Smooth muscle cell (in vitro differentiated cells): ENCODE results near the gene UBASH3B. TPM values are rescaled to one million over a fixed set of nuclear protein-coding genes. Genes with fewer than 3 reads are reported as not detected.

ENCODE experiments used
- DNase-seq: peaks from one replicate; lab custom pipeline; 2025; ENCODE audit not compliant: unreplicated experiment; lab: John Stamatoyannopoulos, UW
- H2AFZ ChIP-seq: fragments of 200-600 bp; sonication (generic); 2 replicates; pipeline ENCODE4 v1.6.0; 2016; ENCODE audit warnings: antibody characterized with exemption, low read depth, mild to moderate bottlenecking
- H3F3A ChIP-seq: fragments of 200-600 bp; sonication (generic); 2 replicates; pipeline ENCODE4 v1.6.0; 2017; ENCODE audit warnings: antibody characterized with exemption, low read depth
- H3K27ac ChIP-seq: fragments of 200-600 bp; sonication (generic); 2 replicates; pipeline ENCODE4 v1.5.1; 2016; ENCODE audit warnings: low read depth, mild to moderate bottlenecking
- H3K27me3 ChIP-seq: fragments of 200-600 bp; sonication (generic); 2 replicates; pipeline ENCODE4 v1.6.1; 2016; ENCODE audit warnings: low read depth, mild to moderate bottlenecking
- H3K36me3 ChIP-seq: fragments of 200-600 bp; sonication (generic); 2 replicates; pipeline ENCODE4 v1.5.1; 2016; ENCODE audit warnings: low read depth
- H3K4me1 ChIP-seq: fragments of 200-600 bp; sonication (generic); 2 replicates; pipeline ENCODE4 v1.5.1; 2016; ENCODE audit warnings: low read depth
- H3K4me2 ChIP-seq: fragments of 200-600 bp; sonication (generic); 2 replicates; pipeline ENCODE4 v1.6.0; 2016; ENCODE audit warnings: mild to moderate bottlenecking
- H3K4me3 ChIP-seq: fragments of 200-600 bp; sonication (generic); 2 replicates; pipeline ENCODE4 v1.5.1; 2016; ENCODE audit warnings: mild to moderate bottlenecking
- H3K79me2 ChIP-seq: fragments of 200-600 bp; sonication (generic); 2 replicates; pipeline ENCODE4 v1.6.0; 2016; ENCODE audit warnings: low read depth, mild to moderate bottlenecking
- H3K9ac ChIP-seq: fragments of 200-600 bp; sonication (generic); 2 replicates; pipeline ENCODE4 v1.6.0; 2016; ENCODE audit warnings: low read depth
- H3K9me3 ChIP-seq: fragments of 200-600 bp; sonication (generic); replicated peaks from 2 replicates; pipeline ENCODE4 v1.5.1; 2016; ENCODE audit warnings: low read depth
- H4K20me1 ChIP-seq: fragments of 200-600 bp; sonication (generic); 2 replicates; pipeline ENCODE4 v1.6.0; 2016; ENCODE audit warnings: low read depth
- WGBS: methylation state at CpG from one replicate; pipeline ENCODE4 v1.1.7; 2016; ENCODE audit warnings: low lambda C conversion rate; 5-methylcytosine and 5-hydroxymethylcytosine counted together
- polyA plus RNA-seq: library from polyadenylated mRNA; unstranded; fragments of >200 nt; fragmentation: Nextera tagmentation; extraction: Ambion mirVana; gene quantifications from 2 replicates; pipeline ENCODE4 v1.2.1, GENCODE V29; 2016
- total RNA-seq: library from RNA; depleted of rRNA; stranded (reverse); fragments of >200 nt; gene quantifications from 2 replicates; pipeline ENCODE4 v1.2.3, GENCODE V29; 2014
- TF ChIP-seq, protein P1 (sequence below): fragments of 200-600 bp; sonication (generic); IDR thresholded peaks from 2 replicates; pipeline ENCODE4 v1.5.1; 2017; ENCODE audit warnings: borderline replicate concordance, mild to moderate bottlenecking, antibody characterized with exemption; ENCODE audit not compliant: insufficient read depth, poor library complexity, severe bottlenecking

Gene UBASH3B
- total and polyA plus RNA-seq, 2 experiments from 2014 or later: 15.8 to 30.5 TPM

GRCh38 chr11:122686111-122686510 is 30.6 kb downstream of the UBASH3B start:
- H3K27ac ChIP-seq: peak overlapping the region; percentile 90
- no peak overlapping the region for H2AFZ ChIP-seq
- H4K20me1 ChIP-seq: peaks cover 10% of the 10 kb centered on the region
- H3K4me1 ChIP-seq: peaks cover 6% of the 10 kb centered on the region
- H3K9ac ChIP-seq: peak overlapping the region; percentile 27
- peaks cover 41% of the 10 kb centered on the region for H3K79me2 ChIP-seq
- H3K27me3 ChIP-seq: no peaks in the 10 kb centered on the region
- no peaks in the 10 kb centered on the region for H3K36me3 ChIP-seq
- 47% methylated on average over 8 of the region's 8 CpGs for WGBS
- no peak overlapping the region for H3K4me3 ChIP-seq
- DNase-seq: no peak
- TF ChIP-seq, protein P1, sequence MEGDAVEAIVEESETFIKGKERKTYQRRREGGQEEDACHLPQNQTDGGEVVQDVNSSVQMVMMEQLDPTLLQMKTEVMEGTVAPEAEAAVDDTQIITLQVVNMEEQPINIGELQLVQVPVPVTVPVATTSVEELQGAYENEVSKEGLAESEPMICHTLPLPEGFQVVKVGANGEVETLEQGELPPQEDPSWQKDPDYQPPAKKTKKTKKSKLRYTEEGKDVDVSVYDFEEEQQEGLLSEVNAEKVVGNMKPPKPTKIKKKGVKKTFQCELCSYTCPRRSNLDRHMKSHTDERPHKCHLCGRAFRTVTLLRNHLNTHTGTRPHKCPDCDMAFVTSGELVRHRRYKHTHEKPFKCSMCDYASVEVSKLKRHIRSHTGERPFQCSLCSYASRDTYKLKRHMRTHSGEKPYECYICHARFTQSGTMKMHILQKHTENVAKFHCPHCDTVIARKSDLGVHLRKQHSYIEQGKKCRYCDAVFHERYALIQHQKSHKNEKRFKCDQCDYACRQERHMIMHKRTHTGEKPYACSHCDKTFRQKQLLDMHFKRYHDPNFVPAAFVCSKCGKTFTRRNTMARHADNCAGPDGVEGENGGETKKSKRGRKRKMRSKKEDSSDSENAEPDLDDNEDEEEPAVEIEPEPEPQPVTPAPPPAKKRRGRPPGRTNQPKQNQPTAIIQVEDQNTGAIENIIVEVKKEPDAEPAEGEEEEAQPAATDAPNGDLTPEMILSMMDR: no peak
- peaks cover 19% of the 10 kb centered on the region for H3F3A ChIP-seq
- no peaks in the 10 kb centered on the region for H3K9me3 ChIP-seq
- peak overlapping the region; percentile 18 for H3K4me2 ChIP-seq

DNA sequence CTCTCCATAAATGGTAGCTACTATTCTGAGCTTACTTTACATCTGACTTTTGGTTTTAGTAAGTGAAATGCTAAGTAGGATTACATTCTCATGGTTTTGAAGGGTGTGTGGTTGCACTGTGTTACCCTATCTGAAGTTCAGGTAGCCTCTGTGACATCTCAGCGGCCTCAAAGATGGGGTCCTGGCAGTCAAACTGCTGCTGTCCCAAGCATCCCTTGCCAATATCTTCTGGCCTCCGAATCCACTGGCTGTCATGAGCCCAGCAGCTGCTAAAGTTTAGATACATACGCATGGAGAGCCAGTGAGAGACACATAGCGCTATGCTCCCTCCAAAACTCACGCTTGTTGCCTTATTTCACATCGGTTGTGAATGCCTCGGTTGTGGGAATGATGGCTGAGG is 34.9 kb downstream of the UBASH3B start:
- no peaks in the 10 kb centered on the region for H3K9me3 ChIP-seq
- H2AFZ ChIP-seq: no peak overlapping the region
- no peak overlapping the region for H3K27ac ChIP-seq
- H3K79me2 ChIP-seq: peaks cover 42% of the 10 kb centered on the region
- no peaks in the 10 kb centered on the region for H3K36me3 ChIP-seq
- DNase-seq: no peak
- TF ChIP-seq, protein P1: no peak
- H3K9ac ChIP-seq: no peak overlapping the region
- no peak overlapping the region for H3K4me3 ChIP-seq
- H3K4me1 ChIP-seq: peaks cover 15% of the 10 kb centered on the region
- peaks cover 17% of the 10 kb centered on the region for H3F3A ChIP-seq
- H4K20me1 ChIP-seq: peaks cover 12% of the 10 kb centered on the region
- peak overlapping the region; percentile 62 for H3K4me2 ChIP-seq
- WGBS: 94% methylated on average over 7 of the region's 7 CpGs
- H3K27me3 ChIP-seq: no peaks in the 10 kb centered on the region

DNA sequence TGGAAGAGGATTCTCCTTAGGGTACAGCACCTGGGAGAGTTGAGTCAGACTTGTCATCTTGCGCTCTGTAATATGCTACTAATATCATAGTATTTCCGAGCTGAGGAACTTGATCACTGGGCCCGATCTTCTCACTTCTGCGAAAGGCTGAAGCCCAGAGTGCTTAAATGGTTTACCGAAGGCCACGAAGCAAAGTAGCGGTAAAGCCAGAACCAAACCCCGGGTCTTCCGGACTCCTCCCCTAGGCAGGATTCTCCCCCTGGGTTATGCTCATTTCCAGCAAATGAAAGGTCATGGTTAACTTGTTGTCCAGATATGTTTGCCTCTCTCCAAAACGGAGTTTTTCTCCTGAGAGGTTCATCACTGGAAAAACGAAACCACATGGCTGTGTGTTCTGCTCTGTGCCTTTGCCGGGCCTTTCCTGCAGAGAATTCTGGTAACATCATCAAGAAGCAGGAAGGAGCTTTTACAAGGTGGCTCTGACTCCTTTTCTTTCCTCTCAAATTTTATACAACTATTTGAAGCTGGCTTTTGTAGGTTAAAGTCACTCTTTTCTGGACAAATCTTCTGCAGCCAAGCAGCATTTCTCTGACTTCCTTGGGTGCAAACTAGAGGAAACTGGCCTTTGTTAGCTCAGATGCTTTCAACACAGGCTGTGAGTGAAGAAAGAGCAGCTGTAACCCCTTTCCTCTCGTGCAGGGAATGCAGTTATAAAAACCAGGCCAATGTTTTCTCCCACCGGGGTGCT is 35.5 kb downstream of the UBASH3B start:
- H3K4me1 ChIP-seq: peaks cover 15% of the 10 kb centered on the region
- TF ChIP-seq, protein P1: no peak
- no peak for DNase-seq
- no peak overlapping the region for H3K4me3 ChIP-seq
- peak overlapping the region; percentile 72 for H2AFZ ChIP-seq
- peaks cover 11% of the 10 kb centered on the region for H3F3A ChIP-seq
- H3K79me2 ChIP-seq: peaks cover 42% of the 10 kb centered on the region
- H4K20me1 ChIP-seq: peaks cover 12% of the 10 kb centered on the region
- no peaks in the 10 kb centered on the region for H3K36me3 ChIP-seq
- H3K9ac ChIP-seq: peak overlapping the region; percentile 20
- H3K4me2 ChIP-seq: peak overlapping the region; percentile 62
- WGBS: 70% methylated on average over 14 of the region's 14 CpGs
- peak overlapping the region; percentile 67 for H3K27ac ChIP-seq
- H3K9me3 ChIP-seq: no peaks in the 10 kb centered on the region
- no peaks in the 10 kb centered on the region for H3K27me3 ChIP-seq
